ENCODE data around the gene ANKRD35.

Gene ANKRD35

GRCh38 chr1:145916745-145917144 is 31.1 kb upstream of the ANKRD35 start:
- no peaks in the 10 kb centered on the region for H3K9me3 ChIP-seq (ENCODE audit: low read length)
- H3K4me3 ChIP-seq (ENCODE audit: low read length), result no peak overlapping the region
- H3K27me3 ChIP-seq (ENCODE audit: insufficient read depth, low read length), result no peaks in the 10 kb centered on the region
- H2AFZ ChIP-seq (ENCODE audit: low read depth, low read length), result no peak overlapping the region
- H3K36me3 ChIP-seq (ENCODE audit: insufficient read depth, low read length), result peaks cover 41% of the 10 kb centered on the region
- H3K4me1 ChIP-seq (ENCODE audit: insufficient read depth, low read length), result peaks cover 20% of the 10 kb centered on the region

GRCh38 chr1:145912128-145912641 is 26.5 kb upstream of the ANKRD35 start:
- H3K4me1 ChIP-seq (ENCODE audit: insufficient read depth, low read length), result no peaks in the 10 kb centered on the region
- H3K9me3 ChIP-seq (ENCODE audit: low read length), result no peaks in the 10 kb centered on the region
- H3K27me3 ChIP-seq (ENCODE audit: insufficient read depth, low read length), result no peaks in the 10 kb centered on the region
- no peak overlapping the region for H2AFZ ChIP-seq (ENCODE audit: low read depth, low read length)
- H3K4me3 ChIP-seq (ENCODE audit: low read length), result no peak overlapping the region
- peaks cover 44% of the 10 kb centered on the region for H3K36me3 ChIP-seq (ENCODE audit: insufficient read depth, low read length)

- peaks cover 19% of the 10 kb centered on the region for H3K36me3 ChIP-seq (ENCODE audit: insufficient read depth, low read length)
- H3K27me3 ChIP-seq (ENCODE audit: insufficient read depth, low read length), result no peaks in the 10 kb centered on the region
- no peaks in the 10 kb centered on the region for H3K9me3 ChIP-seq (ENCODE audit: low read length)
- no peaks in the 10 kb centered on the region for H3K4me1 ChIP-seq (ENCODE audit: insufficient read depth, low read length)
- H2AFZ ChIP-seq (ENCODE audit: low read depth, low read length), result no peak overlapping the region
- H3K4me3 ChIP-seq (ENCODE audit: low read length), result no peak overlapping the region
These were observed 23.0 kb upstream of the ANKRD35 start for GRCh38 chr1:145908653-145909052.

DNA sequence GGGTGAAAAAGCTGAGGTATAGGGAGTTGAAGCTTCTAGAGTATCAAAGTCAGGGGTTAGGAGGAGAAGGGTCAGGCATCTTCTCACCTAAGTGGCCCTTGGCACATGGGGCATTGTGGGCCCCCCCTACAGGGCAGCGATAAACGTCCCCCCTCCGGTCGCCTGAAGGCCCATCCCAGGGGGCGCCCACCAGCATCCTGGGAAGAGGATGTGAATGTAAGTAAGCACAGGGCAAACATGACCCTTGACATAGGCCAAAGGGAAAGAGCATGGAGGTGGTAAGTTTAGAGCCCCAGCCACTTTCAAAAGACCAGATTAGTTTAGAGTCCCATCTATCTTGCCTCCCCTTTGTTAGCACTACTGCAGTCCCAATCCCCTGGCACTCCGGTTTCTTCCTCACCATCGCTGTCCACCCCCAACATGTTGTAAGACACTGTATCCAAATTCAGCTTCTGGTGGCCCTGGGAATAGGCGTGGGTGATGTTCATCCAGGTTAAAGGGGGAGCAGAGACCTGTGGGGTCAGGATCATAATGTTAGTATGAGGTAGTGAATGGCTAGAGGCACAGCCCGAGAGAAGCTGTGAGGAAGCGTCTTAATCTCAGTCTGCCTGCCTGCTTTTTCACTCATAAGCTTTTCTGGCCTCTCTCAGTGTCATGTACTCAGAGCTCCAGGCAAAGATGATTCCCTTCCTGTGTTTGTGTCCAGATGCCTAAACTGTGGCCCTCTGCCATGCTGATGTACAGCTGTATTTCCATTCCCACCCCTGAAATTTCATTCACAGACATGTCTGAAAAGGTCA is 21.5 kb upstream of the ANKRD35 start:
- H3K4me1 ChIP-seq (ENCODE audit: insufficient read depth, low read length), result no peaks in the 10 kb centered on the region

GRCh38 chr1:145901312-145902021 is 15.8 kb upstream of the ANKRD35 start:
- Histone ChIP-seq H3K9me3 (ENCODE audit: low read length) (no peaks in the 10 kb centered on the region), H3K36me3 (ENCODE audit: insufficient read depth, low read length) (no peaks in the 10 kb centered on the region), H3K4me3 (ENCODE audit: low read length) (no peak overlapping the region), H2AFZ (ENCODE audit: low read depth, low read length) (no peak overlapping the region), H3K27me3 (ENCODE audit: insufficient read depth, low read length) (no peaks in the 10 kb centered on the region), H3K4me1 (ENCODE audit: insufficient read depth, low read length) (peaks cover 14% of the 10 kb centered on the region)

More for the DNA sequence above, 21.5 kb upstream of the ANKRD35 start:
- Histone ChIP-seq H3K27me3 (ENCODE audit: insufficient read depth, low read length) (no peaks in the 10 kb centered on the region), H2AFZ (ENCODE audit: low read depth, low read length) (no peak overlapping the region), H3K36me3 (ENCODE audit: insufficient read depth, low read length) (peaks cover 12% of the 10 kb centered on the region), H3K9me3 (ENCODE audit: low read length) (no peaks in the 10 kb centered on the region), H3K4me3 (ENCODE audit: low read length) (no peak overlapping the region)

DNA sequence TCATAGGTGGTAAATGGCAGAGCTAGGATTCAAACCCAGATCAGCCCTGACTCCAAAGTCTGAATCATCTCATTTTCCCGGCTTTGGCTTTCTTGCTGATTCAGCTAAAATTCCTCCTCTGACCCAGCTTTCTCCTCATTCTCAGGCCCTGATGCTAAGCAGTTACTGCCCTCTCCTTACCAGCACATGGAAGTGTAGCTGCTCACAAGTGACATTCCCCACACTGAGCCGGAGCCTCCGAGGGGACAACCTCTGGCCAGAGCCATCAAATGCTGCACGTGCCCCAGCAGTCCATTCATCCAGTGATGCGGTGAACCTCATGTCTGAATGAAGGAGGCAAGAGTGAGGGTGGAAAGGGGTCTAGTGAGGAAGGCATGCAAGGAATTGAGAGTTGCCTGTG is 13.1 kb upstream of the ANKRD35 start:
- Histone ChIP-seq H3K4me1 (ENCODE audit: insufficient read depth, low read length) (peaks cover 14% of the 10 kb centered on the region), H2AFZ (ENCODE audit: low read depth, low read length) (no peak overlapping the region), H3K9me3 (ENCODE audit: low read length) (no peaks in the 10 kb centered on the region), H3K4me3 (ENCODE audit: low read length) (no peak overlapping the region), H3K36me3 (ENCODE audit: insufficient read depth, low read length) (no peaks in the 10 kb centered on the region), H3K27me3 (ENCODE audit: insufficient read depth, low read length) (peaks cover 5% of the 10 kb centered on the region)

DNA sequence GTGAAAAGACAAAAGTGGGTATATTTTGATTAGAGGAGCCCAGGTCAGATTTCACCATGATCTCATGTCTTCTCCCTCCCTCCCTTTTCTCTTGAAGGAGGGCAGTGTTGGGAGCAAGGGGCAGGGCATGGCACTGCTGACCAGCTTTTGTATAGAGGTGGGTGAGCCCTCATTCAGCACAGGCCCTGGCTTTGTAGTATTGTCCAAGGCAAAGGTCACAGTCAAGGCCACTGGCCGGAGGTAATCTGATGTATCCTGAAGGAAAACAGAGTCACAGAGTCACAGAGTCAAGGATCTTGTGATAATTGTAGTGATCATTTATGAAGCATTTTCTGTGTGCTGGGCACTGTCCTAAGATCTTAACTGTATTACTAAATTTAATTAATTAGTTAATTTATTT is 12.3 kb upstream of the ANKRD35 start:
- peaks cover 14% of the 10 kb centered on the region for H3K4me1 ChIP-seq (ENCODE audit: insufficient read depth, low read length)
- peaks cover 5% of the 10 kb centered on the region for H3K27me3 ChIP-seq (ENCODE audit: insufficient read depth, low read length)
- no peak overlapping the region for H2AFZ ChIP-seq (ENCODE audit: low read depth, low read length)
- H3K9me3 ChIP-seq (ENCODE audit: low read length), result no peaks in the 10 kb centered on the region
- no peak overlapping the region for H3K4me3 ChIP-seq (ENCODE audit: low read length)
- no peaks in the 10 kb centered on the region for H3K36me3 ChIP-seq (ENCODE audit: insufficient read depth, low read length)

- no peak overlapping the region for H3K4me3 ChIP-seq (ENCODE audit: low read length)
- H3K36me3 ChIP-seq (ENCODE audit: insufficient read depth, low read length), result no peaks in the 10 kb centered on the region
- peaks cover 21% of the 10 kb centered on the region for H3K4me1 ChIP-seq (ENCODE audit: insufficient read depth, low read length)
- H3K9me3 ChIP-seq (ENCODE audit: low read length), result no peaks in the 10 kb centered on the region
- no peak overlapping the region for H2AFZ ChIP-seq (ENCODE audit: low read depth, low read length)
- peaks cover 5% of the 10 kb centered on the region for H3K27me3 ChIP-seq (ENCODE audit: insufficient read depth, low read length)
These were observed 9.8 kb upstream of the ANKRD35 start for GRCh38 chr1:145895471-145895870.

DNA sequence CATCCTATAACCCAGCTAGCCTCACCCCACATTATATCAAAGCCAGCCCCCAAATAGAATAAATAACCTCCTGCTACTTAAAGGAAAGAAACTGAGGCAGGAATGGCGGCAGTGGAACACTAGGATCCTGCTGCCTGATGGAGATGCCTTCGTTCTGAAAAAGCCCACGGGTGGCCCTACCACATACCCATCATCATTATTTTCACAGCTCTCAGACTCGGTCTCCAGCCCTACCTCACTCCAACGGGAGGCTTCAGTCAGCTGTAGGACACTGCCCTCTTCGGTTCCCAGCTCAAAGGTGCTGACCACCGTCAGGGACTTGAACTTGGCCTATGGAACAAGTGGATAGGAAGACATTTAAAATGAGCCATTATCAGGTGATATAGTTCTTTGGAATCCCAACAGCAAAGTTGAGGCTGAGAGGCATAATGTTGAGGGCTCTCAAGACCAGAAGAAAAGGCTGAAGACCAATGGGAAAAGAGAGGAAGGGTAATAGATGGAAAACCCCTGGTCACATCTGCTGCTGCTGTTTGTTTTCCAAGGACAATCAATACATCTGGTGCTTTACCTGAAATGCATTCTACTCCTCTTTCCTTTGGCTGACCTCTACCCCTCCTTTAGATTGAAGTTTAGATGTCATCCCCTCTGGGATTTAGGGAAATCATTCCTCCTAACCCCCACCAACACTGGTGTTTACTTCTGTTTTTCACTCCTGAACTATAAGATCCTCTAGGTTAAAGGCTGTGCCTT is 7.8 kb upstream of the ANKRD35 start:
- peaks cover 5% of the 10 kb centered on the region for H3K27me3 ChIP-seq (ENCODE audit: insufficient read depth, low read length)
- no peak overlapping the region for H2AFZ ChIP-seq (ENCODE audit: low read depth, low read length)
- no peak overlapping the region for H3K4me3 ChIP-seq (ENCODE audit: low read length)
- H3K4me1 ChIP-seq (ENCODE audit: insufficient read depth, low read length), result peaks cover 15% of the 10 kb centered on the region
- H3K36me3 ChIP-seq (ENCODE audit: insufficient read depth, low read length), result no peaks in the 10 kb centered on the region
- H3K9me3 ChIP-seq (ENCODE audit: low read length), result no peaks in the 10 kb centered on the region

- no peaks in the 10 kb centered on the region for H3K36me3 ChIP-seq (ENCODE audit: insufficient read depth, low read length)
- H3K4me1 ChIP-seq (ENCODE audit: insufficient read depth, low read length), result peaks cover 10% of the 10 kb centered on the region
- no peak overlapping the region for H2AFZ ChIP-seq (ENCODE audit: low read depth, low read length)
- no peaks in the 10 kb centered on the region for H3K9me3 ChIP-seq (ENCODE audit: low read length)
- no peak overlapping the region for H3K4me3 ChIP-seq (ENCODE audit: low read length)
- H3K27me3 ChIP-seq (ENCODE audit: insufficient read depth, low read length), result peaks cover 5% of the 10 kb centered on the region
These were observed 6.9 kb upstream of the ANKRD35 start for GRCh38 chr1:145892486-145893087.

DNA sequence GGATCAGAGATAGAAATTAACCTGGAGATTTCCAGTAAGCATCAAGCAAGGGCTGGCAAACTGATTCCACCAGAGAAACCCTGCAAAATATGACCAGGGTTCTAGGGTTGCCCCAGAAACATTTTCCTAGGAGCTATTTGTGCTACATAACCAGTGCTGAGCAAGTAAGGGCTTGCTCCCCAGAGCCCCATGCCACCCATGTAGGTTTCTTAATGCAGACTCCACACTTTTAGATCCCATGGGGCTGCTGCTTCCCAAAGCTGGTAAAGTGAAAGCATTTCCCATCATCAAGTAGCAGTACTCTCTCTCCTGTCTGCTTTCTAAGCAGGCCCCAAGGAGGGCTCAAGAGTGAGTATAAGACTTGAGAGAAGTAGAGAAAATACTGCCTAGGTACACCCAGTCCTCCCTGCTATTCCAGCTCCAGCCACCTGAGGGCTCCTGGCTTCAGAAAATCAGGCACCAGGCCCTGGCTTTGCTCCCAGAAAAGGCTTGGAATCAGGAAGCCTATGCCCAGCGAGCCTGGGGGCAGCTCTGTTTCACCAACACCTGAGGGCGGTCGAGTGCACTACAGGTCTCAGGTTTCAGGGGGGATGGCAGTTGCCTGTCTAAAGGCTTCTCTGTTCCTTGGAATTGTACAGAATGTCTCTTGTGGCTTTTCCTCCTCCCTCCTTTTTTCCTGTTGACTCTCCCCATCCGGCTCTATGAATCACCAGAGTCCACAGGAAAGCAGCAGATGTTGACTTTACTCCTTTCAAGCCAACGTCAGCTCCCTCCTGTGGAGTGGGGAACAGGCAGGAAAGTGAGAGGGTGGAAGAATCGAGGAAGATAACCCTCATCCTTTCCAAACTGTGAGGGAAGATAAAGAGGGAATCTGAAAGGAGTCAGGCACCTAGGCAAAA is 6.2 kb upstream of the ANKRD35 start:
- peaks cover 6% of the 10 kb centered on the region for H3K27me3 ChIP-seq (ENCODE audit: insufficient read depth, low read length)
- no peak overlapping the region for H3K4me3 ChIP-seq (ENCODE audit: low read length)
- no peaks in the 10 kb centered on the region for H3K36me3 ChIP-seq (ENCODE audit: insufficient read depth, low read length)
- H2AFZ ChIP-seq (ENCODE audit: low read depth, low read length), result no peak overlapping the region
- H3K9me3 ChIP-seq (ENCODE audit: low read length), result no peaks in the 10 kb centered on the region
- H3K4me1 ChIP-seq (ENCODE audit: insufficient read depth, low read length), result peaks cover 10% of the 10 kb centered on the region

DNA sequence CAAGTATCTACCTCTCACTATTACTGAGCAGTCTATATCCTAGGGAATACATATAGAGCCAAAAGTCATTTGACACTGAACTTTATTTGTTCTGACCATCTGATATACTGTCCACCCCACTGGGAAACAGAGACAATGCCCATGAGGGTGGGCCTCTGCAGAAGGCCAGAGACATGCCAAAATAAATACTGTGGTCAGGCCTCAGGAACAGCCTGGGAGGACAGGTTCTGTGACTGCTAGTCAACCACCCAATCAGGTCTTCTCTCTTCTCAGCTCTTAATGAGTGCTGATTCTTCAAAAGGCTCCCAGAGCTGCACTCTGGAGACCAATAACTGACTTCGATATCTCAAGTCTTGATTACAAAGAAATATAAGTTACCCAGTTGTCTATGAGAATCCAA is 5.5 kb upstream of the ANKRD35 start:
- peaks cover 11% of the 10 kb centered on the region for H3K27me3 ChIP-seq (ENCODE audit: insufficient read depth, low read length)
- peaks cover 10% of the 10 kb centered on the region for H3K4me1 ChIP-seq (ENCODE audit: insufficient read depth, low read length)
- H3K4me3 ChIP-seq (ENCODE audit: low read length), result no peak overlapping the region
- H3K9me3 ChIP-seq (ENCODE audit: low read length), result no peaks in the 10 kb centered on the region
- no peaks in the 10 kb centered on the region for H3K36me3 ChIP-seq (ENCODE audit: insufficient read depth, low read length)
- H2AFZ ChIP-seq (ENCODE audit: low read depth, low read length), result no peak overlapping the region

All from neuron (in vitro differentiated cells).